Right lung (tissue), 10 donors: ENCODE results near the gene MSI2. TPM values are rescaled to one million over a fixed set of nuclear protein-coding genes. Genes with fewer than 3 reads are reported as not detected.
A peak's percentile ranks its signal among the peaks of the same experiment; 100 is the strongest.
"Not testable (repeated sequence)": the region's sequence is repeated elsewhere in the genome, so short reads cannot be mapped to it uniquely, and the experiment has no call there.

Experiments used
- DNase-seq, 2 donors: peaks; one replicate each; pipeline ENCODE4 v3.0.0-alpha.2; 2013
- long read RNA-seq, 8 donors: transcript quantifications; one replicate each; lab custom pipeline, GENCODE V29; 2026
- polyA plus RNA-seq, 5 donors: library from polyadenylated mRNA; unstranded; fragments of 120-200 nt; gene quantifications; one replicate each; pipeline versions ENCODE4 v1.2.1 to v1.2.3, GENCODE V29; 2013; ENCODE audit warnings: inconsistent platforms in 1 of 5, low replicate concordance in 1 of 5; ENCODE audit not compliant: insufficient read length in 5 of 5, insufficient read depth in 1 of 5

Gene MSI2
- 10 to 100 TPM; 35.4 to 48.9 (median 47.6) TPM for polyA plus RNA-seq
- long read RNA-seq, donor 1, full-length matches to known transcripts = 5 of 5 reads
- long read RNA-seq, donor 1, partial matches to known transcripts = 0 of 5 reads
- long read RNA-seq, donor 1, other reads (novel, unspliced or antisense) = 0 of 5 reads
- long read RNA-seq, donor 2, full-length matches to known transcripts = 4 of 4 reads
- long read RNA-seq, donor 2, partial matches to known transcripts = 0 of 4 reads
- long read RNA-seq, donor 2, other reads (novel, unspliced or antisense) = 0 of 4 reads
- long read RNA-seq, donor 3, full-length matches to known transcripts = 2 of 2 reads
- long read RNA-seq, donor 3, partial matches to known transcripts = 0 of 2 reads
- long read RNA-seq, donor 3, other reads (novel, unspliced or antisense) = 0 of 2 reads
- long read RNA-seq, donor 4, full-length matches to known transcripts = 6 of 6 reads
- long read RNA-seq, donor 4, partial matches to known transcripts = 0 of 6 reads
- long read RNA-seq, donor 4, other reads (novel, unspliced or antisense) = 0 of 6 reads
- long read RNA-seq, donor 5, full-length matches to known transcripts = 6 of 12 reads
- long read RNA-seq, donor 5, partial matches to known transcripts = 6 of 12 reads
- long read RNA-seq, donor 5, other reads (novel, unspliced or antisense) = 0 of 12 reads
- long read RNA-seq, donor 6, full-length matches to known transcripts = 3 of 18 reads
- long read RNA-seq, donor 6, partial matches to known transcripts = 15 of 18 reads
- long read RNA-seq, donor 6, other reads (novel, unspliced or antisense) = 0 of 18 reads
- long read RNA-seq, donor 7, full-length matches to known transcripts = 4 of 13 reads
- long read RNA-seq, donor 7, partial matches to known transcripts = 9 of 13 reads
- long read RNA-seq, donor 7, other reads (novel, unspliced or antisense) = 0 of 13 reads
- long read RNA-seq, donor 8, full-length matches to known transcripts = 2 of 2 reads
- long read RNA-seq, donor 8, partial matches to known transcripts = 0 of 2 reads
- long read RNA-seq, donor 8, other reads (novel, unspliced or antisense) = 0 of 2 reads

GRCh38 chr17:57255776-57256681 is at the start of gene MSI2:
TSS of gene MSI2 (plus strand) at chr17:57256523. CDS start at chr17:57256743, 220 bp downstream.
- DNase-seq = peak; percentile 84 to 85

DNA sequence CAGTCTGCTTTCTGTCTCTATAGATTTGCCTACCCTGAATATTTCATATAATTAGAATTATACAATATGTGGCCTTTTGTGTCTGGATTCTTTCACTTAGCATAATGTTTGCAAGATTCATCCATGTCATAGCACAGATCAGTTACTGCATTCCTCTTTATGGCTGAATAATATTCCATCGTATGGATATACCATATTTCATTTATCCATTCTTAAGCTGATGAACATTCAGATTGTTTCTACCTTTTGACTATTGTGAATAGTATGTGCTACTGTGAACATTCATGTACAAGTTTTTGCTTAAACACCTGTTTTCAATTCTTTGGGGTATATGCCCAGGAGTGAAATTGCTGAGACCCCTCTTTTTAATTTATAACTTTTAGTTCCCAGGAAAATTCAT is 49.4 kb upstream of the MSI2 start:
- DNase-seq = no peak

DNA sequence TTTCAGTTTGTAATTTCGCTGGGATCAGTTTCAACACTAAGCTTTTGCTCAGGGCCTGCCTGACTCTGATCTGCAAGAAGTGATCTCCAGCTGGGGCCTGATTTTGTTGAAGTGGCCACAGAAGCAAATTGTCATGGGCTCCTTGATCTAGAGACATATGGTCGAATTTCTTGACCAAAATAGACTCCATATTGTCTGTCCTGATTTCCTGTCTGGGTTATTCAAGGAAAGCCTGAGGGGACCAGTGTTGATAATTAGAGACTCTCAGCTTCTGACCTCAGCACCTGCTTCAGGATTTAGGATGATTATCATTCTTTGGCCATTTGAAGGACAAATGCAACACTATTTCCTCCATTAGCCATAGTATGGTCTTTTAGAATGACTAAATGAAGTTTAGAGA is 48.9 kb upstream of the MSI2 start:
- DNase-seq = no peak

- no peak for DNase-seq
Observed at GRCh38 chr17:57210224-57210553, 46.1 kb upstream of the MSI2 start.

DNA sequence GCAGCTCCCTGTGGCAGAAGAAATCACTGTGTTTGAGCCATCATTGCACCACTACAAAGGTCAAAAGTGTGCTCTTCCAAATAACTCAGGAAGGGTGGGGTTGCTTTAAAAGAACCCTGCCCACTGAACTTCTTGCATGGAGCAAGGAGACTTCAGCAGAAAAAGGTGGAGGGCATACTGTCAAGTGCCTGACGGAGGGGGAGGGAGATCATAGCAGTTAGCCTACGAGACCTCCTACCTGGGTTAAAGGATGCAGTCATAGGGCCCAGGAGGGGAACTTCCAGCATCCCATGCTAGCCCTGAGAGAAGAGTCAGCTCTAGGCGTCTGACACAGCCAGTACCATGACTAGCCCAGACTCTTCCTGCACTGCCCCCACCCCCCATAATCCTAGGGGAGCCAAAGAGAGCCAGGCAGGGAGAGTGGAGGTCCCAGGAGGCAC is 45.3 kb upstream of the MSI2 start:
- no peak for DNase-seq

DNA sequence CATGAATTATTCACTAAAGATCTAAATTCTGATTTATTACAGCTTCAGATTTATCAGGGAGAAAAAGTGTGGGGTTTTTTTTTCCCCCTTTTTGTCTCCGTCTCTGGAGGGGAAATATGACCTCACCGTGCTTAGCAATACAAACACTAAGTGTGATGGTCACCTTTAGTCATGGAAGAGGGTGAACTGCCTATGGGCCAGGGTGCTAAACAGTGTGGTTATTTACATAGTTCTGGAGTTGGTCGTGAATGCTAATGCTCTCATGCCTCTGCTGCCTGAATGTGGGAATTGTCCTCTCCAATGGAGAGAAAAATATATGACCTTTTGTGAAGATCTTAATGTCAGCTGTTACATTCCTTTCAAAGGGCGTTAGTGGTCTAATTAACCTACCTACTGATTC is 44.8 kb upstream of the MSI2 start:
- DNase-seq = no peak

DNA sequence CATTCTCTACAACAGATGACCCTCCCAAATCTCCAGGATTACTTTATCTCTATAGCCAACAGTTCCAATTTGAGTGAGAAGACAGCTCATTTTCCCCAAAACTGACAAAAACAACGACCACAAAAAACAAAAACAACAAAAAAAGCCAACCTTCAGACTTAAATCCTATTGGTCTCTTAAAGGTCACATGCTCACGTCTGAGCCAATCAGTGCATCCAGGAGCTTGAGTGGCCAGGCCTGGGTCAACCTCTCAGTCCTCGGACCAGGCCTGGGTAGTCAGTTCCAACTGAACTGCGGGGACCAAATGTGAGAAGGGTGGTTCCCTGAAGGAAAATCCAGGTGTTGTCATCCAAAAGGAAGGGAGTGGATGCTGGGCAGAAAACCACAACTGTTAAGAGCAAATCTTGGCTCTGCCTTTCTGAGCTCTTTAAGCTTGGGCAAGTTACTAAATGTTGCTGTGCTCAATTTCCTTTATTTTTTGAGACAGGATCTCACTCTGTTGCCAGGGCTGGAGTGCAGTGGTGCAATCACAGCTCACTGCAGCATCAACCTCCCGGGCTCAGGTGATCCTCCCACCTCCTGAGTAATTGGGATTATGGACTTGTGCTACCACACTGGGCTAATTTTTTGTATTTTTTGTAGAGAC is 43.0 kb upstream of the MSI2 start:
- DNase-seq = no peak

DNA sequence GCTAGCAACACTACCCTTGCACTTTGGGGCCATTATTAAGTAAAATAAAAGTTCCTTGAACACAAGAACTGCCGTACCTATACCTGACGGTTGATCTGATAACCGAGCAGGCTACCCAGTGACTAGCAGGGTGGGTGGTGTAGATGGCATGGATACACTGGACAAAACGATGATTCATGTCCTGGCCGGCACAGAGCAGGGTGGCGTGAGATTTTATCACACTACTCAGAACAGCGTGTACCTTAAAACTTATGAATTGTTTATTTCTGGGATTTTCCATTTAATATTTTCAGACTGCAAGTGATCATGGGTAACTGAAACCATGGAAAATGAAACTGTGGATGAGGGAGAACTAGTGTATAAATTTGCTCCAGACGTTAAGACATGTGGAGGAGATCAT is 41.0 kb upstream of the MSI2 start:
- no peak for DNase-seq

- DNase-seq = no peak
Observed at GRCh38 chr17:57221366-57222350, 34.7 kb upstream of the MSI2 start.

DNA sequence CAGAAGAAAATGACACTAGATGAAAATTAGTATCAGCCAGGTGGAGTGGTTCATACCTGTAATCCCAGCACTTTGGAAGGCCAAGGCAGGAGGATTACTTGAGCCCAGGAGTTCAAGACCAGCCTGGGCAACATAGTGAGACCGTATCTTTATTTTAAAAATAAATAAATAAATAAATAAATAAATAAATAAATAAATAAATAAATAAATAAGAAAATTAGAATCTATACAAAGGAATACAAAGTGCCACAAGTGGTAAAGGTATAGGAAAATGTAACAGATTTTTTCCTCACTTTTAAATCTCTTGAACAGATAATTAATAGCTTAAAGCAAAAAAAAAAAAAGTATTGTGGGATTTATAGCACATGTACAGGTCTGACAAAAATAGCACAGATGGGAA is 33.9 kb upstream of the MSI2 start:
- not testable (repeated sequence) for DNase-seq

DNA sequence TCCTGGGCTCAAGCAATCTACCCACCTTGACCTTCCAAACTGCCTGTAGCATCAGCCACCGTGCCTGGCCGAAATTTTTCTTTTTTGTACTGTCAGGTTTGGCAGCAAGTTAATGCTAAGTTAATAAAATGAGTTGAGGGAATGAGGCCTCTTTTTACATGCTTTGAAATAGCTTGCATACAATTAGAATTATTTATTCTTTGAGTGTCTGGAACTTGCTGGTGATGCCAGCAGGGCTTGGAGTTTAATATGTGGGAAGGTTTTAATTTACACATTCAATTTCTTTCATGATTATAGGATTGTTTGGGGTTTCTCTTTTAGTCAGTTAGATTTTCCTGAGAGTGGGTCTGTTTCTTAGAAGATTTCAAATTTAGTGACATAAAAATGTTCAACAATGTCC is 31.2 kb upstream of the MSI2 start:
- DNase-seq = no peak

DNA sequence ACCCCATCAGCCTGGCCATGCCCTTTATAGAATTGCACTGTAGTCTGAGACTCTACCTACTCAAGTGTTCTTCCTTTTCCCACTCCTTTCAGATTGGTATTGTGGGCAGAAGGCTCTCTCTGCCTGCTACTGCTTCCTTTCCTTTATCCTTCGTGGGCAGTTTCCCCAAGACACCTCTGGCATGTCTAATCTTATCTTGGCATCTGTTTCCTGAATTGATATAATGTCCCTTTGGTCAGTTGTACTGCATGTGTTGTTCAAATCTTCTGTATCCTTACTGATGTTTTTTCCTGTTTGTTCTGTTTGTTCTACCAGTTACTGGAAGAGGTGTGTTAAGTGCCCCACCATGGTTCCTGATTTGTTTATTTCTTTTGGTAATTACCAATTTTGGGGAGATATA is 29.5 kb upstream of the MSI2 start:
- DNase-seq = no peak

DNA sequence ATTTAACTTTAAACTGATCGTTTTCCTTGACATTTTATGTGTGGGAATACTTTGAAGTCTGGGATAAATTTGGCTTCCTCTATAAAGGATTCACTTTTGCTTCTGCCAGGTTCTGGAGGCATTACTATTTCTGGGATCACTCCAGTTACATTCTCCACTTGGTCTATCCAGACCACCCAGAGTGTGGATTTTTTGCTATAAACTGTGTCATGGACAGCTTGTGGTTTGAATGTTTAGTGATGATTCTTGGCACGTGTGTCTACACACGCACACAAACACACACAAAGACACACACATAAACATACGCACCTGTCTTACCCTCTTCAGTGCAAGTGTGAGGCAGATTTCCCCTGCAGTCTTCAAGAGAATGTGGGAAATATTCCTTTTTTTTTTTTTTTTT is 27.4 kb upstream of the MSI2 start:
- DNase-seq = no peak

DNA sequence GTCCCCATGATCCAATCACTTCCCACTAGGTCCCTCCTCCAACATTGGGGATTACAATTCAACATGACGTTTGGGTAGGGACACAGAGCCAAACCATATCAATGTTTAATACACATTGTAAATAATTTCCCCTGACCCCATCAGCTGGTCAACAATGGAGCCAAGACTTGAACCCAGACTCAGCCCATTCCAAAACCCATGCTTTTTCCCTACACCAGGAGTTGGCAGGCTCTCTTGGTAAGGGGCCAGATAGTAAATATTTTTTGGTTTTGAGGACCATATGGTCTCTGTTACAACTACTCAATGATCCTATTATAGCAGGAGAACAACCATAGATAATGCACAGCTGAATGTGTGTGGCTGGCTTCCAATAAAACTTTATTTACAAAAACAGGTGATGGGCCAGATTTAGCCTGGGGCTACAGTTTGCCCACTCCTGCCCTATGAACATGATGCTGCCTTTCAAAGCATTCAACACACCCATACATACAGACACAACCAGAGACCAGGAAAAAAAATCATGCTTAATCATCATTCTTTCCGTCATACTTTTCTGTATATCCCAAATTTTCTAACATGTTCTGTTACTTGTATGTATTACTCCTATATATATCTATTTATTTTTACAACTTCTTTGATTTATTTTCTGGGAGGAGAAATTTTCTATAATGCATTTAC is 22.1 kb upstream of the MSI2 start:
- peak in 1 of 2 donors; percentile 45 for DNase-seq

DNA sequence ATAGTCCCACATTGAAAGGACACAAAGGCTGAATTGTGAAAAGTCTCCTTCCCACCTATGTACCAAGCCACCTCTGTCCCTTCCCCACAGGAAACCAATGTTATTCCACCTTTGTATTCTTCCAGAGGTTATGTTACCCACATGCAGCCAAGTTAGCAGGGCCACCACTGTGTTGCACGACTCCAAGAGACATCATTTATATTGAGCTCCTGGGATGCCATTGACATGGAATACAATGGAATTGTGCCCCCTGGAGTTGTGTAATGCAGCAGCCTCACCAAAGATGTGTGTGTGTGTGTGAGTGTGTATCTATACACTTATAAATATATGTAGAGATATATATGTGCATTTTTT is 21.6 kb upstream of the MSI2 start:
- DNase-seq = no peak

GRCh38 chr17:57235124-57235523 is 21.2 kb upstream of the MSI2 start:
- no peak for DNase-seq

DNA sequence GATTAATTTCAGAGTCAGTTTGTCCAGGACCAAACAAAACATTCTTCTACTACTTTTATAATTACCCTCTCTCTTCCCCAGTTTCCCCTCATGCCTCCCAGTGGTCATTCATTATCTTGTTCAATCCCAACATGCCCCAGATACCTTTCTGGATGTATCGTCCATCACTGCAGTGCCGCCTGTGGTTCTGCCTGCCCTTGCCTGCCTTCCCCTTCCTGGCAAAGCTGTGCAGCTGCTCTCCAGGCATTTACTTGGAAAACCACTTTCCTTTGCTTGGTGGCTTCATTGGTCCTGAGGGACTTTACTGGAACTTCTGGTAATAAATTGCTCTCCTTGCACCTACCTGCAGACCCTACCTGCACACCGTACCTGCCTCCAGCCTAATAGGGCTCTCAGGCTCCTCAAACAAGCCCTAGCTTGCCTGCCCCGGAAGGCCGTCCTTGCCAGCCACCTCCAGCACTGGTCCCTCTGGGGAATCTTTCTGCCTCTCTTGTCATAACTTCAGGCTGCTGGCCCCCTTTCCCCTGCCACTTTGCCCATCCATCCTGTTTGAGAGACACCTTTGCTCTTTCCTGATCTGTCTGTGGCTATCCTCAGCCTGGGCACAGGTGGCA is 19.5 kb upstream of the MSI2 start:
- no peak for DNase-seq

DNA sequence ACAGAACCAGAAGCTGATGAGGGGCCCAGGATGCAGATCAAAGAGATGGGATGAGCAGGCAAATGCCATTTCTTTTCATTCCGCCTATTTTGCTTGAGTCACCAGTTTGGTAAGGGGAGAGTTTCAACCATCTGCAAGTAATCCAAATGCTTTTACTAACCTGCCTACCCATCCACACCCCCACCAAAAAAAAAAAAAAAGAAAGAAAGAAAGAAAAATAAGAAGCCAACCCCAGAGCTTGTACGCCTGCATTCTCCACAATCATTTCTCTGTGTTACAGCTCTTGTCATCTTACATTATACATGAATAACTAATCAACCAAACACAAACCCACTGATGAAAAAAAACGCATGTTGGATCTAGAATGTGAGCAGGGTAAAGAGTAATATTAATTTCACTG is 15.7 kb upstream of the MSI2 start:
- no peak for DNase-seq

GRCh38 chr17:57242148-57242547 is 14.2 kb upstream of the MSI2 start:
- no peak for DNase-seq
